Ovary (tissue), 9 donors: Measurements from ENCODE around the gene CCDC78. TPM values are rescaled to one million over a fixed set of nuclear protein-coding genes. Genes with fewer than 3 reads are reported as not detected.

Experiments
- DNase-seq, 5 donors: peaks; one replicate each; pipeline ENCODE4 v3.0.0-alpha.2; 2019 to 2020
- H3K27ac ChIP-seq, 2 donors: fragments of 200-600 bp; one replicate each; pipeline versions ENCODE4 v1.5.1 to v1.8.0; 2019 to 2022
- H3K27me3 ChIP-seq: fragments of 200-600 bp; one replicate; pipeline ENCODE4 v1.8.0; 2022
- H3K36me3 ChIP-seq: fragments of 200-600 bp; sonication (generic); one replicate; pipeline ENCODE4 v1.5.1; 2019
- H3K4me1 ChIP-seq: one replicate; pipeline ENCODE4 v1.8.1; 2013; ENCODE audit warnings: mild to moderate bottlenecking, moderate library complexity; ENCODE audit not compliant: insufficient read depth
- H3K4me3 ChIP-seq: fragments of 200-600 bp; sonication (generic); one replicate; pipeline ENCODE4 v1.5.1; 2017
- H3K9me3 ChIP-seq, 2 donors: fragments of 200-600 bp in 1 of 2; sonication (generic) in 1 of 2; one replicate each; pipeline versions ENCODE4 v1.5.1 to v1.8.1; 2013 to 2019; ENCODE audit warnings: mild to moderate bottlenecking in 1 of 2, moderate library complexity in 1 of 2
- CTCF ChIP-seq, 3 donors: fragments of 450-650 bp in 2 of 3; fragments of 200-600 bp in 1 of 3; IDR thresholded peaks; one replicate each; pipeline versions ENCODE4 v1.5.1 to v1.8.0; 2016 to 2022; ENCODE audit warnings: antibody characterized with exemption in 3 of 3, mild to moderate bottlenecking in 1 of 3
- EP300 ChIP-seq: sonication (generic); formaldehyde crosslinking; IDR thresholded peaks from one replicate; pipeline ENCODE4 v1.6.1; 2017; ENCODE audit warnings: antibody characterized with exemption
- POLR2A ChIP-seq: fragments of 450-650 bp; IDR thresholded peaks from one replicate; pipeline ENCODE4 v1.6.1; 2017; ENCODE audit warnings: antibody characterized with exemption, mild to moderate bottlenecking, moderate library complexity
- WGBS, 3 donors: extraction: QIAGEN DNeasy Blood & Tissue Kit in 1 of 3; methylation state at CpG; one replicate each; pipeline versions ENCODE4 v1.1.5 to v1.1.7; 2013 to 2017; 5-methylcytosine and 5-hydroxymethylcytosine counted together
- intact Hi-C, 4 donors: fragments of 100-400 bp; cut with DNase I; formaldehyde crosslinking; loops; one replicate each; pipeline versions ENCODE4 v1.11.0 to v1.15.1; 2022 to 2023
- polyA plus RNA-seq, 2 donors: library from polyadenylated mRNA; stranded (reverse); fragments of 200-250 nt in 1 of 2; fragments of 350-450 nt in 1 of 2; fragmentation: Illumina TruSeq in 1 of 2; extraction: RNeasy Lipid Tissue Mini Kit (QIAGEN cat#74804) in 1 of 2; gene quantifications; one replicate each; pipeline ENCODE4 v1.2.3, GENCODE V29; 2013 to 2014
- total RNA-seq, 7 donors: library from RNA; depleted of rRNA in 2 of 7; stranded (reverse); fragments of >200 nt in 2 of 7; fragmentation: NEBNext Ultra II Directional in 3 of 7; extraction: Animal tissue kit (Norgen Biotek cat#: 25700) in 3 of 7; gene quantifications; one replicate each; pipeline versions ENCODE4 v1.1.0 to v1.2.4, GENCODE V29; 2016 to 2023
- donor health status: DM: no; HTN: no; CAD: no; lungs with moderate emphysema.
- donor health status: DM: no; HTN: no; CAD: no.
- donor health status: Bipolar disorder and iron deficiency.
- donor health status: DM: yes; HTN: yes; CAD: no.
- donor health status: DM: no; HTN: no; CAD: no.
- donor health status: DM: yes; HTN: yes; CAD: no.

Gene CCDC78
- total and polyA plus RNA-seq, 9 donors, result 0.40 to 44.3 (median 4.6) TPM; not detected in 2

- Histone ChIP-seq H3K4me3 (no peak overlapping the region), H3K9me3 (no peaks in the 10 kb centered on the region), H3K4me1 (peaks cover 8% of the 10 kb centered on the region), H3K27ac (no peak overlapping the region), H3K27me3 (peaks cover 2% of the 10 kb centered on the region), H3K36me3 (no peaks in the 10 kb centered on the region)
- TF ChIP-seq CTCF (IDR thresholded peaks at IDR 0.05), result no peak
- no peak for TF ChIP-seq EP300
- no peak for TF ChIP-seq POLR2A
- intact Hi-C loops, result no loop called here
- no peak for DNase-seq
- WGBS, 3 donors, result 64 to 73% (median 70%) methylated on average over 16 to 19 of the region's 19 CpGs
Observed at GRCh38 chr16:698911-699671, 27.2 kb downstream of the CCDC78 start.

GRCh38 chr16:695355-696089, 30.7 kb downstream of the CCDC78 start:
- no peaks in the 10 kb centered on the region for H3K9me3 ChIP-seq
- H3K27me3 ChIP-seq, result no peaks in the 10 kb centered on the region
- WGBS, 3 donors, result 2 to 4% (median 3%) methylated on average over 47 to 71 of the region's 71 CpGs
- H3K36me3 ChIP-seq, result no peaks in the 10 kb centered on the region
- TF ChIP-seq POLR2A (no peak), CTCF (IDR thresholded peaks at IDR 0.05) (no peak), EP300 (no peak)
- no peak for DNase-seq
- no peak overlapping the region for H3K4me3 ChIP-seq
- H3K4me1 ChIP-seq, result peaks cover 9% of the 10 kb centered on the region
- intact Hi-C loops, result no loop called here
- H3K27ac ChIP-seq, result no peak overlapping the region

DNA sequence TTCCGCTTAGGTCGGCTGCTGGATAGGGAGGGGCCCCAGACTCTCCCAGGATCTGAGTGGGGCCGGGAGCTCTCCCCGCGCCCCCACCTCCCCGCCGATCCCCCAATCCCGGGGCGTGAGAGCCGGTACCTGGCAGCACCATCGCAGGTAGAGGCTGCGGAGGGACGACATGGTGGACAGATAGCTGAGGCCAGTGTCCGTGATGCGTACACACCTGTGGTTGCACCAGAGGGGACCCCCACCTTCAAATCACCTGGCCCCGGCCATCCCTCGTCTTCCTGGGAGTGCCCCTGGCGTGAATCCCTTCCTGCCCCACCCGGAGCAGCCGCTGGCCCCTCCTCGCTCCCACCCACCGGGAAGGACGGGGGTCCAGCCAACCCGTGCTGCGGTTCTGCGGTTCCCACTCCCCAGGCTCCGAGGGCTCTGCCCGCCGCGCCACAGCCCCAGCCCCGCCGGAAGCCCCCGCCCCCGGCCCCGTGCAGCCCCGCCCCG, 31.3 kb downstream of the CCDC78 start:
- 0 to 3% (median 1%) methylated on average over 12 to 37 of the region's 37 CpGs for WGBS, 3 donors
- H3K27me3 ChIP-seq, result no peaks in the 10 kb centered on the region
- no peak overlapping the region for H3K27ac ChIP-seq
- H3K9me3 ChIP-seq, result no peaks in the 10 kb centered on the region
- DNase-seq, result no peak
- TF ChIP-seq EP300, result no peak
- no peak for TF ChIP-seq POLR2A
- TF ChIP-seq CTCF (IDR thresholded peaks at IDR 0.05), result no peak
- no peak overlapping the region for H3K4me3 ChIP-seq
- H3K36me3 ChIP-seq, result no peaks in the 10 kb centered on the region
- intact Hi-C loops, result no loop called here
- H3K4me1 ChIP-seq, result peaks cover 10% of the 10 kb centered on the region

- Histone ChIP-seq H3K36me3 (no peaks in the 10 kb centered on the region), H3K27ac (no peak overlapping the region), H3K9me3 (no peaks in the 10 kb centered on the region), H3K27me3 (no peaks in the 10 kb centered on the region), H3K4me3 (no peak overlapping the region), H3K4me1 (peaks cover 15% of the 10 kb centered on the region)
- 1 to 3% (median 2%) methylated on average over 31 to 64 of the region's 64 CpGs for WGBS, 3 donors
- TF ChIP-seq POLR2A (no peak), EP300 (no peak), CTCF (IDR thresholded peaks at IDR 0.05) (no peak)
- no peak for DNase-seq
- intact Hi-C loops, result no loop called here
Observed at GRCh38 chr16:694187-694862, 31.9 kb downstream of the CCDC78 start.
